ENCODE data around the gene FILIP1L.
A peak's percentile ranks its signal among the peaks of the same experiment; 100 is the strongest.
"Not testable (repeated sequence)": the region's sequence is repeated elsewhere in the genome, so short reads cannot be mapped to it uniquely, and the experiment has no call there.

The FILIP1L gene

GRCh38 chr3:100073714-100074307, 40.5 kb downstream of the FILIP1L start:
- no peak for DNase-seq (ENCODE audit: low read depth)

GRCh38 chr3:100073049-100073713, 41.1 kb downstream of the FILIP1L start:
- no peak for DNase-seq (ENCODE audit: low read depth)

- no peak for DNase-seq (ENCODE audit: low read depth)
Measured at GRCh38 chr3:100072326-100073048, 41.8 kb downstream of the FILIP1L start.

GRCh38 chr3:100069472-100069871, 44.8 kb downstream of the FILIP1L start:
- no peak for DNase-seq (ENCODE audit: low read depth)

- DNase-seq (ENCODE audit: low read depth): peak; percentile 65
Measured at GRCh38 chr3:100068826-100069225, 45.5 kb downstream of the FILIP1L start.

- no peak for DNase-seq (ENCODE audit: low read depth)
Measured at GRCh38 chr3:100067589-100067988, 46.7 kb downstream of the FILIP1L start.

GRCh38 chr3:100063929-100064461, 50.3 kb downstream of the FILIP1L start:
- no peak for DNase-seq (ENCODE audit: low read depth)

- no peak for DNase-seq (ENCODE audit: low read depth)
Measured at GRCh38 chr3:100062665-100063064, 51.6 kb downstream of the FILIP1L start.

- no peak for DNase-seq (ENCODE audit: low read depth)
Measured at GRCh38 chr3:100060685-100061484, 53.4 kb downstream of the FILIP1L start.

- DNase-seq (ENCODE audit: low read depth): no peak
Measured at GRCh38 chr3:100059472-100059871, 54.8 kb downstream of the FILIP1L start.

GRCh38 chr3:100057716-100058575, 56.4 kb downstream of the FILIP1L start:
- no peak for DNase-seq (ENCODE audit: low read depth)

GRCh38 chr3:100053951-100054620, 60.2 kb downstream of the FILIP1L start:
- DNase-seq (ENCODE audit: low read depth): no peak

- DNase-seq (ENCODE audit: low read depth): not testable (repeated sequence)
Measured at GRCh38 chr3:100051513-100051912, 62.8 kb downstream of the FILIP1L start.

- no peak for DNase-seq (ENCODE audit: low read depth)
Measured at GRCh38 chr3:100048248-100048647, 66.1 kb downstream of the FILIP1L start.

GRCh38 chr3:100047455-100048141, 66.7 kb downstream of the FILIP1L start:
- DNase-seq (ENCODE audit: low read depth): no peak

GRCh38 chr3:100046986-100047385, 67.3 kb downstream of the FILIP1L start:
- no peak for DNase-seq (ENCODE audit: low read depth)

- DNase-seq (ENCODE audit: low read depth): no peak
Measured at GRCh38 chr3:100045696-100046095, 68.6 kb downstream of the FILIP1L start.

GRCh38 chr3:100044369-100044768, 69.9 kb downstream of the FILIP1L start:
- no peak for DNase-seq (ENCODE audit: low read depth)

- DNase-seq (ENCODE audit: low read depth): no peak
Measured at GRCh38 chr3:100043271-100043670, 71.0 kb downstream of the FILIP1L start.

Data from activated T-cell treated with anti-CD3 and anti-CD28 coated beads for 48 hours (primary cell).